Central memory CD8-positive, alpha-beta T cell (primary cell): ENCODE measurements around the gene HVCN1.
"Not testable (repeated sequence)": the region's sequence is repeated elsewhere in the genome, so short reads cannot be mapped to it uniquely, and the experiment has no call there.

ENCODE experiments used
- ATAC-seq: fragments of 150-1000 bp; cut with Tn5 transposase; replicated peaks from 2 replicates; pipeline ENCODE4 v1.10.0; 2022; ENCODE audit warnings: mild to moderate bottlenecking, moderate FRiP score, moderate number of reproducible peaks; ENCODE audit not compliant: poor library complexity, severe bottlenecking; ENCODE audit errors: extremely low read depth
- DNase-seq, 2 donors: peaks; one replicate each; pipeline ENCODE4 v3.0.0; 2021; ENCODE audit warnings: low spot score in 2 of 2
- H3K27ac Mint-ChIP-seq: one replicate; pipeline ENCODE4 v1.8.0; 2022; ENCODE audit warnings: low read depth, mild to moderate bottlenecking, moderate library complexity, mixed read lengths
- H3K27me3 Mint-ChIP-seq: one replicate; pipeline ENCODE4 v1.8.0; 2022; ENCODE audit warnings: mixed read lengths
- H3K36me3 Mint-ChIP-seq: one replicate; pipeline ENCODE4 v1.8.0; 2022; ENCODE audit warnings: mild to moderate bottlenecking, moderate library complexity, mixed read lengths; ENCODE audit not compliant: insufficient read depth
- H3K4me1 Mint-ChIP-seq: one replicate; pipeline ENCODE4 v1.8.0; 2022; ENCODE audit warnings: mixed read lengths
- H3K4me3 Mint-ChIP-seq: one replicate; pipeline ENCODE4 v1.8.0; 2022; ENCODE audit warnings: mild to moderate bottlenecking, moderate library complexity, mixed read lengths
- H3K9me3 Mint-ChIP-seq: one replicate; pipeline ENCODE4 v1.8.0; 2022; ENCODE audit warnings: mixed read lengths

HVCN1 gene

DNA sequence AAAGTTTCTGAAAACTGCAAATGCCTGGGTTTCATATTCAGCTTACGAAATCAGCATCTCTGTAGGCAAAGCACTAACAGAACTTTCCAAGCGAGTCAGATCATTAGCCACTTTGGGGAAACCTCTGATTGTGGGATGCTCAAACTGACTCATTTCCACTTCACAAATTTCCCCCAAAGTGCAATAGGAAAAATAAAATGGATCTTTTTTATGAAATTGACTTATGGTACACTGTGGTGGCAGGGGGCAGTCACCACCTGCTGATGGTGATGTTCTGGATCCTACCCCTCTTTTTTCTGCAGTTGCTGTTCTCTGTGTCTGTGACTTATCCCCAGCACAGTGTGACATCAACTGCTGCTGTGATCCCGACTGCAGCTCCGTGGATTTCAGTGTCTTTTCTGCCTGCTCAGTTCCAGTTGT is 69.4 kb downstream of the HVCN1 start:
- H3K4me3 Mint-ChIP-seq = no peak overlapping the region
- H3K27ac Mint-ChIP-seq = no peak overlapping the region

DNA sequence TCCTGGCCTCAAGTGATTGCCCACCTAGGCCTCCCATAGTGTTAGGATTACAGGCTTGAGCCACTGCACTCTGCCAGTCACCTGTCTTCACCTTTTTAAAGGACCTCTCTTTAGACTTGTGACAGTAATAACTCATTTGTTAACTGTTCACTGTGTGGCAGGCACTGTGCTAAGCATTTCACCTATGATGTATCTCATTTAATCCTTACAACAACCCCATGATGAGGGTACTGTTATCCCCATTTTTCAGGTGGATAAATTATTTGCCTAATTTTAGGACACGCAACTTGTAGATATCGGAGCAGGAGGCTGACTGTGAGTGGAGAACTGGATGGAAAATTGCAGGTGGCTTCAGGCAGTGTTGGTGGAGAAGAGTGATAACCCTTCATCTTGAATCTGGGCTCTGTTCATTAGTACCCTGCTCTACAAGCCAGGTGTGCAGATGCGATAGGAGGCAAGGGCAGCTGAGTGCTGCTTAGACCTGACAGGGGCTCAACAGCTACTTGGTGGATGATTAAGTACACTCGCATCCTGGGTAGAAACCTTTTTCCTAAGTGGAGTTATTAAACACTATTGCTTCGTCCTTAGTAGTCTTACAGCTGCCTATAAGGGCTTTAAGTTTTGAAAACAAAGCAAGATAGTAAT is 72.3 kb downstream of the HVCN1 start:
- Mint-ChIP-seq H3K9me3 (no peaks in the 10 kb centered on the region), H3K4me3 (no peak overlapping the region), H3K27ac (no peak overlapping the region), H3K27me3 (no peaks in the 10 kb centered on the region), H3K36me3 (no peaks in the 10 kb centered on the region), H3K4me1 (no peaks in the 10 kb centered on the region)
- DNase-seq (no peak), ATAC-seq (no peak)

More for the DNA sequence above, 69.4 kb downstream of the HVCN1 start:
- no peaks in the 10 kb centered on the region for H3K4me1 Mint-ChIP-seq
- no peak for DNase-seq
- no peaks in the 10 kb centered on the region for H3K36me3 Mint-ChIP-seq
- H3K27me3 Mint-ChIP-seq = no peaks in the 10 kb centered on the region
- ATAC-seq = no peak
- no peaks in the 10 kb centered on the region for H3K9me3 Mint-ChIP-seq

DNA sequence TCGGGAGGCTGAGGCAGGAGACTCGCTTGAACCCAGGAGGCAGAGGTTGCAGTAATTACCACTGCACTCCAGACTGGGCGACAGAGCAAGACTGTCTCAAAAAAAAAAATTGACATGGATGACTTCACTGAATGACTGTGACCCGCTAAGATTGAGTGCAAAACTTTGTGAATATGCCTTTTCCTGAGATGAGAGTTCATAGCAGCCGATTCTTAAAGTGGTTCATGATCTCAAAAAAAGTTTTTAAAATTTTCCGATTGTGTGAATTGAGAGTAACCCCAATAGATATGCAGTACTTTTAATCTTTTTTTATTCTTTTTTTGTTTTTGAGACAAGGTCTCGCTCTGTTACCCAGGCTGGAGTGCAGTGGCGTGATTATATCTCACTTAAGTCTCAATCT is 73.7 kb downstream of the HVCN1 start:
- Mint-ChIP-seq H3K4me3 (peak overlapping the region; percentile 78), H3K9me3 (no peaks in the 10 kb centered on the region), H3K27ac (peak overlapping the region; percentile 77), H3K4me1 (no peaks in the 10 kb centered on the region), H3K27me3 (no peaks in the 10 kb centered on the region), H3K36me3 (peaks cover 2% of the 10 kb centered on the region)
- no peak for DNase-seq
- no peak for ATAC-seq

DNA sequence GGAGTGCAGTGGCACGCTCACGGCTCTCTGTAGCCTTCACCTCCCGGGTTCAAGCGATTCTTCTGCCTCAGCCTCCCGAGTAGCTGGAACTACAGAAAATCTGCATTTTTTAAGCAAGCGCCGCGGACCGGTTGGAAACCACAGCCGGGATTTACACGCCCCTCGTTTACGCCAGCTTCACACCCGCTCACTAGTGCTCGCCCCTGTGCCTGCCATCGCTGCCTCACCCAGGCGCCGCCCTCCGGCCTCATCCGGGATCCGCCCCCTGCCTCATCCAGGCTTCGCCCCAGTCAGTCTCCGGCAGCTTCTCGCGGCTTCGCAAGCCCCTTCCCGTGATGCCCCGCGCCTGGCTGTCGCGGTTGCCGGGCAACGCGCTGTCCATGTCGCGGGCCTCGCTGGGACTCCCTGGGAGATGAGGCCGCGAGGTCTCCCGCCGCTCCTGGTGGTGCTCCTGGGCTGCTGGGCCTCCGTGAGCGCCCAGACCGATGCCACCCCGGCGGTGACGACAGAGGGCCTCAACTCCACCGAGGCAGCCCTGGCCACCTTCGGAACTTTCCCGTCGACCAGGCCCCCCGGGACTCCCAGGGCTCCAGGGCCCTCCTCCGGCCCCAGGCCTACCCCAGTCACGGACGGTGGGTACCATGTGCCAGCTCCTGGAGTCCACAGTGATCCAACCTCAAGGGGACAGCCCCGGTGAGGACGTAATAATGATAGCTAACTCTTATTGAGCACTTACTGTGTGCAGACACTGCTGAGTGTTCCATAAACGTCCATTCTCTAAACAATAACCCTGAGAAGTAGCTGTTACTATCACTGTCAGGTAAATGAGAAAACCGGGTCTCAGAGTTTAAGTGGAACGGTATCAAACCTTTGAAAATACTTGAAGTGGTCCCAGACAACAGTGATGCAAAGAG is 74.9 kb downstream of the HVCN1 start, which contains the start of gene TCTN1:
TCTN1 (plus strand) TSS at position 359 of the 914 bp plus-strand sequence; CDS start at position 413, 54 bp downstream.
- ATAC-seq = peak; percentile 98
- DNase-seq = peak; percentile 90 to 92
- H3K27ac Mint-ChIP-seq = peak within 1 kb of the TSS; percentile 77
- peaks cover 2% of the 10 kb centered on the region for H3K36me3 Mint-ChIP-seq
- no peaks in the 10 kb centered on the region for H3K4me1 Mint-ChIP-seq
- no peaks in the 10 kb centered on the region for H3K9me3 Mint-ChIP-seq
- peak within 1 kb of the TSS; percentile 78 for H3K4me3 Mint-ChIP-seq
- no peaks in the 10 kb centered on the region for H3K27me3 Mint-ChIP-seq

DNA sequence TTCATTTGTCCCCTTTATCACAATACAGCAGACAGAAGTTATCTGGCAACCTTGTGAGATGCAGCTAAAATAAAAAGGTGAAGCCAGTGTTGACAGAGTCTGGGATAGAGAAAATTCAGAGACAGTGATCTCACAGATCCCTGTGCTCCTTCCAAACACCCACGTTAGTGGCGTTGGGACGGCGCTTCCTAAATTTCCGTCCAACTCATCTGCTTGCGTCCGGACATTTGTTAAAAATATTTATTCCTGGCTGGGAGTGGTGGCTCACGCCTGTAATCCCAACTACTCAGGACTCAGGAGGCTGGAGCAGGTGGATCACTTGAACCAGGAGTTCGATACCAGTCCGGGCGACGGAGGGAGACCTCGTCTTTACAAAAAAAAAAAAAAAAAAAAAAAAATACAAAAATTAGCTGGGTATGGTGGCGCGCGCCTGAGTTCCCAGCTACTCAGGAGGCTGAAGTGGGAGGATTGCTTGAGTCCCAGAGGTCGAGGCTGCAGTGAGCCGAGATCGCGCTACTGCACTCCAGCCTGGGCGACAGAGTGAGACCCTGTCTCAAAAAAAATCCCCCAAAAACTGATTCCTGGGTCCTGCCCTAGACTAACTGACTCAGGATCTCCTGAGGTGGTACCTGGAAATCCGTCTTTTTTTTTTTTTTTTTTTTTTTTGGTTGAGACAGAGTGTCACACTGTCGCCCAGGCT is 75.7 kb downstream of the HVCN1 start:
- Mint-ChIP-seq H3K27me3 (no peaks in the 10 kb centered on the region), H3K9me3 (no peaks in the 10 kb centered on the region), H3K4me1 (no peaks in the 10 kb centered on the region), H3K4me3 (peak overlapping the region; percentile 78), H3K27ac (peak overlapping the region; percentile 77), H3K36me3 (peaks cover 2% of the 10 kb centered on the region)
- DNase-seq (no peak), ATAC-seq (no peak)

DNA sequence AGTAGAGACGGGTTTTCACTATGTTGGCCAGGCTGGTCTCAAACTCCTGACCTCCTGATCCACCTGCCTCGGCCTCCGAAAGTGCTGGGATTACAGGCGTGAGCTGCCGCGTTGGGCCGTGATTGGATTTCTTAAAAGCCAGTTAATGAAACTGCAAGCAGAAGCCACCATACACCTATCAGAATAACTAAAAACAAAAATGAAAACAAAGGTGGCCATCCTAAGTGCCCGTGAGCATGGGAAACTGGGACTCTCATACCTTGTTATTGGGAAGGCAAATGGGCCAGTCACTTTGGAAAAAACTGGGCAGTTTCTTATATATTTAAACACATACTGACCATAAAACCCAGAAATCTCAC is 82.7 kb downstream of the HVCN1 start:
- H3K9me3 Mint-ChIP-seq = no peaks in the 10 kb centered on the region
- no peaks in the 10 kb centered on the region for H3K27me3 Mint-ChIP-seq
- no peak for DNase-seq
- H3K27ac Mint-ChIP-seq = peak overlapping the region; percentile 71
- peaks cover 9% of the 10 kb centered on the region for H3K4me1 Mint-ChIP-seq
- ATAC-seq = no peak
- H3K4me3 Mint-ChIP-seq = peak overlapping the region; percentile 74
- peaks cover 3% of the 10 kb centered on the region for H3K36me3 Mint-ChIP-seq

DNA sequence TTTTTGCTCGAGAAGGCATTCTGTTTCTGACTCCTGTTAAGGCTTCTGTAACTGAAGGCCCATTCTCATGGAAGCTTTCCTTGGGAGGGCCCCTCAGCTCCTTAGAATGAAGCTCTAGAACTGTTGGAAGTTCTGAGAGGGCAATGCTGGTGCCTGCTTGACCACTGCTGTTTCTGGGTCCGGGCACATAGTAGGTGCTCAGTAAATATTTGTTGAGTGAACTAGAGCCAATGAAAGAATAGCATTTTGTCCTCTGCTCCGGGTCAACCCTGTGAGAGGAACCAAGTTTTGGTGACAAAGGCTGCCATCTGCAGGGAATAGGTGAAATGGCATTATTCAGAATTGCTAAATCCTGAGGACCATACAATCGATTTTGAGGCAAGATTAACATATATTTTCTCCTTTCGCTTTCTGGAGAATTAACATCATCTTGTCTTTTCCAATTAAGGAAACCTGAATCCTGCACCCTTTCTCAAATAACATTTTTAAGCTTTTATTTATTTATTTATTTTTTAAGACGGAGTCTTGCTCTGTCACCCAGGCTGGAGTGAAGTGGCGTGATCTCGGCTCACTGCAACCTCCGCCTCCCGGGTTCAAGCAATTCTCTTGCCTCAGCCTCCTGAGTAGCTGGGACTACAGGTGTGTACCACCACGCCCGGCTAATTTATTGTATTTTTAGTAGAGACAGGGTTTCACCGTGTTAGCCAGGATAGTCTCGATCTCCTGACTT is 86.7 kb downstream of the HVCN1 start:
- DNase-seq (peak in 1 of 2 donors; percentile 20), ATAC-seq (peak; percentile 76)
- H3K36me3 Mint-ChIP-seq, H3K27me3 Mint-ChIP-seq, H3K9me3 Mint-ChIP-seq, H3K27ac Mint-ChIP-seq, H3K4me3 Mint-ChIP-seq: not testable (repeated sequence)
- peaks cover 14% of the 10 kb centered on the region for H3K4me1 Mint-ChIP-seq

DNA sequence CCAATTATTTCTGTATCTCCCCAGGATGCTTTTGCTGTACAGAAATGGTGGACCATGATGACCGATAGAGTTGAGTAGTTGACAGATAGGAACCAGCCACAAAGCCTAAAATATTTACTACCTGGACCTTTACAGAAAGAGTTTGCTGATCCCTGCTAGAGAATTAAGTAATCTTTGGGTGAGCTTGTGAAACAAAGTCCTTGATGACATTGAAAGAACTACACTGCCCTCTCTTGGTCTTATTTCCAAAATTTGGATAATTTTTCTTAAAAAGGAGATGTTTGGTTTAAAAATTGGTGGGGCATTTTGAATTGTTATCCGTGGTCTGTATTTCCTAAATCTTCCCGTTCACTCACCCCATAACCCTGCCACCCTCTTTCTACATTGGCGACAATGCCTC is 88.7 kb downstream of the HVCN1 start:
- Mint-ChIP-seq H3K4me1 (peaks cover 5% of the 10 kb centered on the region), H3K4me3 (no peak overlapping the region), H3K9me3 (no peaks in the 10 kb centered on the region), H3K27ac (peak overlapping the region; percentile 61), H3K36me3 (no peaks in the 10 kb centered on the region), H3K27me3 (no peaks in the 10 kb centered on the region)
- ATAC-seq (no peak), DNase-seq (no peak)

DNA sequence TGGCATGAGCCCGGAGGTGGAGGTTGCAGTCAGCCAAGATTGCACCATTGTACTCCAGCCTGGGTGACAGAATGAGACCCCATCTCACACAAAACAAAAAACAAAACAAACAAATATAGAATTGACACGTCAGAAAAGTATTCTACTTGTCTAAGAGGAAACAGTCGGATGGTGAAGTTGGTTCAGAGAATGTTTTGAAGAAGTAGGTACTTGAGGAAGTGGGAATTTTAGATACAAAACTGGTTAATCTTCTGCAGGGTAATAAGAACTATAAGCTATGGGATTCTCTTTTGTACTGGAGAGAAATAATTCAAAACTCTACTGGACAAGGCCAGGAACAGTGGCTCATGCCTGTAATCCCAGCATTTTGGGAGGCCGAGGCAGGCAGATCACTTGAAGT is 89.6 kb downstream of the HVCN1 start:
- Mint-ChIP-seq H3K27me3 (no peaks in the 10 kb centered on the region), H3K4me1 (peaks cover 5% of the 10 kb centered on the region), H3K9me3 (no peaks in the 10 kb centered on the region), H3K4me3 (no peak overlapping the region), H3K27ac (no peak overlapping the region), H3K36me3 (no peaks in the 10 kb centered on the region)
- ATAC-seq (no peak), DNase-seq (no peak)
